Adipose tissue (tissue), 3 donors: ENCODE data around the gene PXMP4. TPM values are rescaled to one million over a fixed set of nuclear protein-coding genes. Genes with fewer than 3 reads are reported as not detected.
A peak's percentile ranks its signal among the peaks of the same experiment; 100 is the strongest.

Experiments
- H3K27ac ChIP-seq: one replicate; pipeline ENCODE4 v1.5.1; 2013; ENCODE audit warnings: low read depth, low read length
- WGBS, 3 donors: extraction: QIAGEN DNeasy Blood & Tissue Kit; methylation state at CpG; one replicate each; pipeline ENCODE4 v1.1.7; 2013; 5-methylcytosine and 5-hydroxymethylcytosine counted together
- polyA plus RNA-seq, 3 donors: library from polyadenylated mRNA; stranded (reverse); fragments of 200-250 nt; gene quantifications; one replicate each; pipeline ENCODE4 v1.2.3, GENCODE V29; 2013
- donor health status: healthy with polysubstance abuse.
- donor health status: Bipolar disorder and iron deficiency.
- donor health status: healthy.

Gene PXMP4
- polyA plus RNA-seq, 3 donors = 3.1 to 4.8 (median 4.6) TPM

GRCh38 chr20:33687993-33688937 lies 31.8 kb downstream of the PXMP4 start:
- H3K27ac ChIP-seq = no peak overlapping the region

GRCh38 chr20:33687370-33687915 lies 32.7 kb downstream of the PXMP4 start:
- H3K27ac ChIP-seq = no peak overlapping the region
- 62 to 86% (median 71%) methylated on average over 8 of the region's 8 CpGs for WGBS, 3 donors

More at GRCh38 chr20:33687993-33688937, 31.8 kb downstream of the PXMP4 start:
- 80 to 95% (median 91%) methylated on average over 3 of the region's 3 CpGs for WGBS, 3 donors

GRCh38 chr20:33686984-33687366 lies 33.1 kb downstream of the PXMP4 start:
- 77 to 82% (median 80%) methylated on average over 14 of the region's 14 CpGs for WGBS, 3 donors
- no peak overlapping the region for H3K27ac ChIP-seq

GRCh38 chr20:33686100-33686983 lies 33.8 kb downstream of the PXMP4 start, which contains the start of gene E2F1:
Gene E2F1, minus strand, starts transcription at chr20:33686385. Its CDS starts 121 bp downstream, at chr20:33686264.
- H3K27ac ChIP-seq = no peak within 1 kb of the TSS

GRCh38 chr20:33685328-33686099 lies 34.6 kb downstream of the PXMP4 start:
- WGBS, 3 donors = 1 to 4% (median 2%) methylated on average over 26 to 53 of the region's 53 CpGs

More at GRCh38 chr20:33686100-33686983, 33.8 kb downstream of the PXMP4 start, which contains the start of gene E2F1:
- WGBS, 3 donors = 2 to 3% (median 2%) methylated on average over 72 to 98 of the region's 101 CpGs

GRCh38 chr20:33684533-33685327 lies 35.4 kb downstream of the PXMP4 start:
- no peak overlapping the region for H3K27ac ChIP-seq
- WGBS, 3 donors = 37 to 63% (median 46%) methylated on average over 9 to 10 of the region's 10 CpGs

More at GRCh38 chr20:33685328-33686099, 34.6 kb downstream of the PXMP4 start:
- no peak overlapping the region for H3K27ac ChIP-seq

- 89 to 92% (median 90%) methylated on average over 9 of the region's 9 CpGs for WGBS, 3 donors
- no peak overlapping the region for H3K27ac ChIP-seq
Measured at GRCh38 chr20:33681728-33682353, 38.3 kb downstream of the PXMP4 start.

- WGBS, 3 donors = 82 to 91% (median 87%) methylated on average over 5 of the region's 5 CpGs
- H3K27ac ChIP-seq = no peak overlapping the region
Measured at GRCh38 chr20:33681288-33681687, 38.8 kb downstream of the PXMP4 start.

GRCh38 chr20:33680686-33681085 lies 39.4 kb downstream of the PXMP4 start:
- H3K27ac ChIP-seq = no peak overlapping the region
- WGBS, 3 donors = 75 to 97% (median 95%) methylated on average over 2 of the region's 2 CpGs

GRCh38 chr20:33679758-33680485 lies 40.2 kb downstream of the PXMP4 start:
- WGBS, 3 donors = 86 to 89% (median 88%) methylated on average over 20 of the region's 20 CpGs
- H3K27ac ChIP-seq = no peak overlapping the region

- WGBS, 3 donors = 73 to 85% (median 74%) methylated on average over 15 of the region's 15 CpGs
- H3K27ac ChIP-seq = no peak overlapping the region
Measured at GRCh38 chr20:33677991-33678702, 42.0 kb downstream of the PXMP4 start.

- H3K27ac ChIP-seq = no peak overlapping the region
- 89 to 94% (median 92%) methylated on average over 31 of the region's 31 CpGs for WGBS, 3 donors
Measured at GRCh38 chr20:33676652-33677645, 43.2 kb downstream of the PXMP4 start.

GRCh38 chr20:33676121-33676520 lies 44.0 kb downstream of the PXMP4 start:
- H3K27ac ChIP-seq = peak overlapping the region; percentile 65
- 86 to 91% (median 88%) methylated on average over 11 of the region's 11 CpGs for WGBS, 3 donors
